Stomach (tissue), 9 donors: Measurements from ENCODE around the gene CTNNA3. TPM values are rescaled to one million over a fixed set of nuclear protein-coding genes. Genes with fewer than 3 reads are reported as not detected.

Experiments
- DNase-seq, 2 donors: peaks; one replicate each; pipeline versions ENCODE4 v3.0.0 to v3.0.0-alpha.2; 2013 to 2019
- H3K27ac ChIP-seq, 5 donors: fragments of 200-600 bp in 4 of 5; sonication (generic) in 4 of 5; one replicate each; pipeline ENCODE4 v1.5.1; 2013 to 2019; ENCODE audit warnings: mild to moderate bottlenecking in 1 of 5, moderate library complexity in 1 of 5
- H3K27me3 ChIP-seq, 3 donors: fragments of 200-600 bp; sonication (generic); one replicate each; pipeline ENCODE4 v1.5.1; 2017 to 2019; ENCODE audit warnings: mixed run types in 1 of 3
- H3K36me3 ChIP-seq, 4 donors: fragments of 200-600 bp; sonication (generic); 1 replicate in 3 of 4; 2 replicates in 1 of 4; pipeline ENCODE4 v1.5.1; 2016 to 2019
- H3K4me1 ChIP-seq, 4 donors: fragments of 200-600 bp; sonication (generic); one replicate each; pipeline ENCODE4 v1.5.1; 2016 to 2019
- H3K4me3 ChIP-seq, 4 donors: fragments of 200-600 bp; sonication (generic) in 3 of 4; one replicate each; pipeline ENCODE4 v1.5.1; 2016 to 2019; ENCODE audit warnings: mild to moderate bottlenecking in 1 of 4
- H3K9me3 ChIP-seq, 4 donors: fragments of 200-600 bp; sonication (generic); one replicate each; pipeline ENCODE4 v1.5.1; 2016 to 2019
- CTCF ChIP-seq, 7 experiments: fragments of 450-650 bp in 4 of 7; fragments of 200-600 bp in 3 of 7; sonication (generic) in 3 of 7; IDR thresholded peaks; one replicate each; pipeline ENCODE4 v1.5.1; 2016 to 2019; ENCODE audit warnings: antibody characterized with exemption in 7 of 7, control low read depth in 2 of 7, mild to moderate bottlenecking in 1 of 7
- EP300 ChIP-seq: sonication (generic); formaldehyde crosslinking; IDR thresholded peaks from one replicate; pipeline ENCODE4 v1.6.1; 2017; ENCODE audit warnings: antibody characterized with exemption
- POLR2A ChIP-seq, 4 donors: fragments of 450-650 bp; IDR thresholded peaks; one replicate each; pipeline ENCODE4 v1.6.1; 2016; ENCODE audit warnings: antibody characterized with exemption in 4 of 4, control low read depth in 2 of 4, mild to moderate bottlenecking in 1 of 4, moderate library complexity in 1 of 4
- POLR2AphosphoS5 ChIP-seq, 3 donors: sonication (generic); formaldehyde crosslinking; IDR thresholded peaks; one replicate each; pipeline ENCODE4 v1.6.1; 2016; ENCODE audit warnings: antibody characterized with exemption in 3 of 3
- WGBS, 5 donors: extraction: QIAGEN DNeasy Blood & Tissue Kit in 3 of 5; methylation state at CpG; one replicate each; pipeline versions ENCODE4 v1.1.5 to v1.1.7; 2013 to 2018; 5-methylcytosine and 5-hydroxymethylcytosine counted together
- intact Hi-C: fragments of 100-400 bp; cut with DNase I; formaldehyde crosslinking; loops from one replicate; pipeline ENCODE4 v1.15.1; 2023; ENCODE audit warnings: low total_unique reads
- polyA plus RNA-seq, 3 donors: library from polyadenylated mRNA; stranded (reverse); fragments of 200-250 nt; gene quantifications; one replicate each; pipeline ENCODE4 v1.2.3, GENCODE V29; 2013
- total RNA-seq, 5 donors: library from RNA; depleted of rRNA; stranded (reverse); fragments of >200 nt; gene quantifications; one replicate each; pipeline versions ENCODE4 v1.1.0 to v1.2.3, GENCODE V29; 2014 to 2016
- donor health status: healthy with polysubstance abuse.
- donor health status: Bipolar disorder and iron deficiency.
- donor health status: healthy.

The CTNNA3 gene
- total and polyA plus RNA-seq, 8 donors: 0.14 to 46.1 (median 12.9) TPM; not detected in 2

- H3K27ac ChIP-seq: no peak overlapping the region
- TF ChIP-seq POLR2A (IDR thresholded peaks at IDR 0.05): no peak
- no peak for TF ChIP-seq CTCF (IDR thresholded peaks at IDR 0.05)
- no peak for TF ChIP-seq EP300
- no peak for TF ChIP-seq POLR2AphosphoS5 (IDR thresholded peaks at IDR 0.05)
- no peaks in the 10 kb centered on the region for H3K36me3 ChIP-seq
- no peaks in the 10 kb centered on the region for H3K4me1 ChIP-seq
- WGBS, 5 donors: 86 to 93% (median 88%) methylated on average over 1 of the region's 1 CpG
- no peaks in the 10 kb centered on the region for H3K27me3 ChIP-seq
- intact Hi-C loops: no loop called here
- H3K4me3 ChIP-seq: no peak overlapping the region
- no peaks in the 10 kb centered on the region for H3K9me3 ChIP-seq
- DNase-seq: no peak
Measured at GRCh38 chr10:67250686-67251085, 445.3 kb downstream of the CTNNA3 start.

- 73 to 90% (median 77%) methylated on average over 3 of the region's 3 CpGs for WGBS, 5 donors
- no peak overlapping the region for H3K4me3 ChIP-seq
- TF ChIP-seq EP300 (no peak), POLR2A (IDR thresholded peaks at IDR 0.05) (no peak), POLR2AphosphoS5 (IDR thresholded peaks at IDR 0.05) (no peak), CTCF (IDR thresholded peaks at IDR 0.05) (no peak)
- no peak for DNase-seq
- H3K36me3 ChIP-seq: no peaks in the 10 kb centered on the region
- H3K27ac ChIP-seq: no peak overlapping the region
- no peaks in the 10 kb centered on the region for H3K9me3 ChIP-seq
- intact Hi-C loops: no loop called here
- peaks cover 0 to 4% (median 0%) of the 10 kb centered on the region in 4 donors for H3K4me1 ChIP-seq
- H3K27me3 ChIP-seq: no peaks in the 10 kb centered on the region
Measured at GRCh38 chr10:67246066-67246555, 449.9 kb downstream of the CTNNA3 start.

- intact Hi-C loops: no loop called here
- H3K4me3 ChIP-seq: no peak overlapping the region
- TF ChIP-seq CTCF (IDR thresholded peaks at IDR 0.05): no peak
- TF ChIP-seq POLR2AphosphoS5 (IDR thresholded peaks at IDR 0.05): no peak
- TF ChIP-seq POLR2A (IDR thresholded peaks at IDR 0.05): no peak
- no peak for TF ChIP-seq EP300
- no peaks in the 10 kb centered on the region for H3K9me3 ChIP-seq
- 41 to 52% (median 46%) methylated on average over 3 of the region's 3 CpGs for WGBS, 5 donors
- no peaks in the 10 kb centered on the region for H3K36me3 ChIP-seq
- H3K4me1 ChIP-seq: peaks cover 0 to 13% (median 0%) of the 10 kb centered on the region in 4 donors
- H3K27me3 ChIP-seq: no peaks in the 10 kb centered on the region
- DNase-seq: peak in 1 of 2 donors; percentile 3
- no peak overlapping the region for H3K27ac ChIP-seq
Measured at GRCh38 chr10:67242528-67242927, 453.5 kb downstream of the CTNNA3 start.

GRCh38 chr10:67241451-67241850, 454.5 kb downstream of the CTNNA3 start:
- TF ChIP-seq CTCF (IDR thresholded peaks at IDR 0.05): no peak
- no peak for TF ChIP-seq POLR2A (IDR thresholded peaks at IDR 0.05)
- no peak for TF ChIP-seq POLR2AphosphoS5 (IDR thresholded peaks at IDR 0.05)
- no peak for TF ChIP-seq EP300
- Histone ChIP-seq H3K4me1 (peaks cover 0 to 13% (median 0%) of the 10 kb centered on the region in 4 donors), H3K4me3 (no peak overlapping the region), H3K27ac (no peak overlapping the region), H3K27me3 (no peaks in the 10 kb centered on the region), H3K9me3 (no peaks in the 10 kb centered on the region), H3K36me3 (no peaks in the 10 kb centered on the region)
- intact Hi-C loops: no loop called here
- peak in 1 of 2 donors; percentile 32 for DNase-seq
- 0 to 49% (median 45%) methylated on average over 1 of the region's 1 CpG for WGBS, 5 donors
